ENCODE results near the gene MGRN1.

Gene MGRN1

DNA sequence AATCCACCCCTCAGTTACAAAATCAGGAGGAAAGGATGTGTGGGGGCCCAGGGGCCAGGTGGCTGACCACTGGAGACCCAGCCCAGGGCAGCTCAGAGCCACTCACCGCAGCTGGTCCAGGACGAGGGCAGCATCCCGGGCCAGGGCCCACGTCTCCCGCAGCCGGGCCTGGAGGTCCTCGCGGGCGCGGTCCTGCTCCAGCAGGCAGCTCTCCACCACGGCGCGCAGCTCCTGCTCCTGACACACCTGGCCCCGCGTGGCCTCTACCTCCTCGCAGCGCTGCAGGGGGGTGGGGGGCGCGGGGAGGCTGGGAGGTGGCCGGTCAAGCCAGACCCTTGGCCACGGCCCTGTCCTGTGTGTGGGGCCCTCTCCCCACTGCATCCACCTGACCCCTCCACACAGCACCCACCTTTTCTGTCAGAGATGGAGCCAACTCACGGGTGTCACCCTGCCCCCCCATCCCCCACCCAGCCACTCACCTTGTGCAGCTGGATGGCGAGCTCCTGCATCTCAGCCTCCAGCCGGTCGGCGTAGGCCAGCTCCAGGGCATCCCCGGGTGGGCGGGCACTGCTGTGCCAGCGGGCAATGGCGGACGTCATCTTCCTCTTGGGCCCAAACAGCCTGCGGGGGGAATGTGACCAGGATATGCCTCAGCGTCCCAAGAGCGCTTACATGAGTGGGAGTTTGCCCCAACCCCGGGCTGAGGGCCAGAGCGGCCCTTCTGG is 73.9 kb downstream of the MGRN1 start:
- TF ChIP-seq, protein P1, sequence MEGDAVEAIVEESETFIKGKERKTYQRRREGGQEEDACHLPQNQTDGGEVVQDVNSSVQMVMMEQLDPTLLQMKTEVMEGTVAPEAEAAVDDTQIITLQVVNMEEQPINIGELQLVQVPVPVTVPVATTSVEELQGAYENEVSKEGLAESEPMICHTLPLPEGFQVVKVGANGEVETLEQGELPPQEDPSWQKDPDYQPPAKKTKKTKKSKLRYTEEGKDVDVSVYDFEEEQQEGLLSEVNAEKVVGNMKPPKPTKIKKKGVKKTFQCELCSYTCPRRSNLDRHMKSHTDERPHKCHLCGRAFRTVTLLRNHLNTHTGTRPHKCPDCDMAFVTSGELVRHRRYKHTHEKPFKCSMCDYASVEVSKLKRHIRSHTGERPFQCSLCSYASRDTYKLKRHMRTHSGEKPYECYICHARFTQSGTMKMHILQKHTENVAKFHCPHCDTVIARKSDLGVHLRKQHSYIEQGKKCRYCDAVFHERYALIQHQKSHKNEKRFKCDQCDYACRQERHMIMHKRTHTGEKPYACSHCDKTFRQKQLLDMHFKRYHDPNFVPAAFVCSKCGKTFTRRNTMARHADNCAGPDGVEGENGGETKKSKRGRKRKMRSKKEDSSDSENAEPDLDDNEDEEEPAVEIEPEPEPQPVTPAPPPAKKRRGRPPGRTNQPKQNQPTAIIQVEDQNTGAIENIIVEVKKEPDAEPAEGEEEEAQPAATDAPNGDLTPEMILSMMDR (conservative IDR thresholded peaks at IDR 0.05; ENCODE audit: low read depth, low read length) = no peak
- no peak overlapping the region for H3K4me3 ChIP-seq (ENCODE audit: low read depth, low read length)
- no peak for DNase-seq (ENCODE audit: low read depth)

DNA sequence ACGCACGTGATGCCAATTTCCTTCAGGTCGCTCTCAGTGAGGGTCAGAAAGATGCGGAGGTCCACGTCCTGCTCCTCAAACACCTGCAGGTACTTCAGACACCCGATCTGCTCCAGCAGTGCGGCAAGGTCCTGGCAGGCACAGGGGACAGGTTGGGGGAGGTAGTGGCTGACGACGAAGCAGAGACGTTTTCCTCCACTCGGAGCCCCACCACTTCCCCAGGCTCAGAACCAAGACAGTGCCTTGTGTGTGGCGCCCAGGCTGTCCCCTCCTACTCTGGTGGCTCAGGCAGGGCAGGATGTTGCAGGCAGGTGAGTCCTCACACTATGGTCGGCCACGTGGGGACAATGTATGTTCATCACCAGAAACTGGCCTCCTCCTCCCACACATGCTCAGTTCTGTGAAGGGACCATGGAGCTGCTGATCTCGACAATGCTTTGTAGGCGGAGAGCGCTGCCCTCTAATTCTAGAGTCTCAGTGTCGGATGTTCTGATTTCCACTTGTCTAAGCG is 74.5 kb downstream of the MGRN1 start:
- no peak for DNase-seq (ENCODE audit: low read depth)
- TF ChIP-seq, protein P1 (conservative IDR thresholded peaks at IDR 0.05; ENCODE audit: low read depth, low read length) = no peak

DNA sequence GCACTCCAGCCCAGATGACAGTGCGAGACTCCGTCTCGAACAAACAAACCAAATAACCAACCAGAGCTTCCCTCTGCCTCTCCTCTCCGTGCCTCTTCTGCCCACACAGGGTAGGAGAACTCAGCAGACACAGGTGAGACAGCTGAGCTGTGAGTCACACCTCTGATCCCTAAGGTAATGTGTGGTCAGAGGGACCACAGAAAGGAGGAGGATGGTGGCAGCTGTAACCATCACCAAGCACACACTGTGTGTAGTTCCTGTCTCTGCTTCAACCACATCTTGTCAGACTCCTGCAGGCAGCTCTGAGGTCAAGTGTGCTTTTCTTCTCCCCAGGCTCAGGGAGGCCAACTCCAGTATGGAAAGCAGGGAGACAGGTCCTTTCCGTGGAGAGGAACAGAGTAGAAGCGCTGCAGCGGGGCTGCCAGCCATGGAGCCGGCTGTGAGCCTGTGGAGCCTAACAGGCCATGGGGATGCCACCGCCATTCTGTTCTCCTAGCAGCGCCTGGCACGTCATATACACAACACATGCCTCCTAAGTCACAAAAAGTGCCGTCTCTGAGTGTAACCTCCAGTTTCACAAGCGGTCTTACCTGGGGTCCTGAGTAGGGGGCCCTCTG is 75.9 kb downstream of the MGRN1 start:
- no peak for DNase-seq (ENCODE audit: low read depth)
- TF ChIP-seq, protein P1 (conservative IDR thresholded peaks at IDR 0.05; ENCODE audit: low read depth, low read length) = no peak

More for the DNA sequence above, 74.5 kb downstream of the MGRN1 start:
- no peak overlapping the region for H3K4me3 ChIP-seq (ENCODE audit: low read depth, low read length)

DNA sequence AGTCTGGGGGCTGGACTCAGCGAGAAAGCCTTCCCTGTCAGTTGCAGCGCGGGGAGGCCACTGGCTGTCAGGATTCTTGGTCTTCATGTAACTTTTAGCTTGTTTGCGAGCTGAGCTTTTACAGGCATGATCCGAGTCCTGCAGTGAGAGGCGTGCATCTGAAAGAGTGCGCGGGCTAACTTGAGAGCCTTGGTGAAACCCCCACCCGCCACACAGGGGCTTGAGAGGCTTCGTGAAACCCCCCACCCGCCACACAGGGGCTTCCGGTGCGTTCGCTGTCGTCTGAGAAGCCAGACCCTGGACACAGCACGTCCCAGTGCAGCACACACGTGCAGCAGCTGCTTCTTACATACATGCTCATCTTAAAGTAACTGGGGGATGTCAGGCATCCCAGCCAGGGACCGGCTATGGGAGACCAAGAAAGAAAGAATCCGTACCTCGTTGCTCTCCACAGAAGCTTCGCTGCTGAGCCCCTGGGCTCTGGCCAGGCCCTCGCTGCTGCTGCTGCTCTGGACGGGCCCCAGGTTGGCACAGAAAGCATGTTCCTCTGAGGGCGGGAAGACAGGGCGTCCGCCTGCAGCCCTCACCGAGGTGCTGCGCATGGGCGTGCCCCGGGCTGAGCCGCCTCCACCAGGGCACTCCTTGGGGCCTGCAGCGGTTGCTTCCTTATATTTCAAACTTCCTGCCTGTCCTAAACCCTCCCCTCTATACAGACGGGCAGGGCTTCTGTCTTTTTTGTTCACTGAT is 76.5 kb downstream of the MGRN1 start:
- no peak overlapping the region for H3K4me3 ChIP-seq (ENCODE audit: low read depth, low read length)
- TF ChIP-seq, protein P1 (conservative IDR thresholded peaks at IDR 0.05; ENCODE audit: low read depth, low read length) = no peak
- DNase-seq (ENCODE audit: low read depth) = no peak

More for the DNA sequence above, 75.9 kb downstream of the MGRN1 start:
- H3K4me3 ChIP-seq (ENCODE audit: low read depth, low read length) = no peak overlapping the region

DNA sequence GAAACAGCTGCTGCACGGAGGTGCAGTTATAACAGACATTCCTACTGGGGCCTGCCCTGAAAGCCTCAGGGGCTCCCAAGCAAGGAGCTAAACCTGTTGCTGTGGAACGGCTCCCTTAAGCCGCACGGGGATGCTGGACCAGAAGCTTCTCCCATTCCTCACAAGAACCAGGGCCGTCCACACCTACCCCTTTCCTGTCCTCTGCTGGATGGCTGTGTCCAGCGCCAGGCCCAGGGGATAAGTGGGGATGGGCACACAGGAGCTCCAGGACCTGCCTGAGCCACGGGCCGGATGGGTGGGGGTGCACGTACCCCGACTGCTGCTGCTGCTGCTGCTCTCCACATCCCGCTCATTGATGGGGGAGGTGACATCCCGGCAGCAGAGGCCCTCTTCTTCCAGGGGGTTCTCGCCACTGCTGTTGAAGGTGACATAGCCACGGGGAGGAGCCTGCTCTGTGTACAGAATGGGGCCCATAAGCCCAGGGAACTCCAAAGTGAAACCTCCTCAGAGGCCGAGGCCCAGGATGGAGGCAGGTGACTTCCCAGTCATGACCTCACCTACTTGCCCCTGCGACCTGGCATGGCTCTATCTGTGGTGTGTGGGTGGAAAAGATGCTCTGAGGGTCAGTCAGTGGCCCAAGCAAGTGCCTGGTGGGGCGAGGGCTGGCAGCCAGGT is 77.3 kb downstream of the MGRN1 start:
- DNase-seq (ENCODE audit: low read depth) = no peak
- TF ChIP-seq, protein P1 (conservative IDR thresholded peaks at IDR 0.05; ENCODE audit: low read depth, low read length) = no peak

DNA sequence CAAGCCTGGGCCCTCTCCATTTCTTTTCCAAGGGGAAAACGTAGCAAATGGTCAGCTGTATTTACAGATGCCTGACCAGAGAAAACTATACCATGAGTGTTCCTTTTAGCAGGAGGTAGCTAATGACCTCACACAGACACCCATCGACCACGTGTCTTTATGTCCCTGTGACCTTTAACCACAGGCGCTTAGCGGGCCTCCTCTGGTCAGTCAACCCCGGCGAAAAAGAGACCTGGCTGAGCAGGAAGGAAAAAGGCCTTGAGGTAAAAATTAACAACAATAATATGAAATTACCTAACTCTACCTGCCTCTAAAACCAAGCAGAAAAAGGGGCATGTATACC is 77.8 kb downstream of the MGRN1 start:
- DNase-seq (ENCODE audit: low read depth) = peak; percentile 12
- TF ChIP-seq, protein P1 (conservative IDR thresholded peaks at IDR 0.05; ENCODE audit: low read depth, low read length) = no peak
- no peak overlapping the region for H3K4me3 ChIP-seq (ENCODE audit: low read depth, low read length)

More for the DNA sequence above, 77.3 kb downstream of the MGRN1 start:
- no peak overlapping the region for H3K4me3 ChIP-seq (ENCODE audit: low read depth, low read length)
